Astrocyte (in vitro differentiated cells and primary cell): ENCODE data around the gene RAD17.
A peak's percentile ranks its signal among the peaks of the same experiment; 100 is the strongest.

Source experiments
- EZH2 ChIP-seq: IDR thresholded peaks from 2 replicates; pipeline ENCODE4 v1.6.1; 2012; ENCODE audit warnings: mild to moderate bottlenecking, low read length, inconsistent platforms; ENCODE audit not compliant: insufficient read depth
- TF ChIP-seq, protein P1 (sequence below): IDR thresholded peaks from 2 replicates; pipeline ENCODE4 v1.5.1; 2011; ENCODE audit warnings: low read depth, mild to moderate bottlenecking, inconsistent platforms, low read length, moderate library complexity; ENCODE audit not compliant: insufficient read depth

DNA sequence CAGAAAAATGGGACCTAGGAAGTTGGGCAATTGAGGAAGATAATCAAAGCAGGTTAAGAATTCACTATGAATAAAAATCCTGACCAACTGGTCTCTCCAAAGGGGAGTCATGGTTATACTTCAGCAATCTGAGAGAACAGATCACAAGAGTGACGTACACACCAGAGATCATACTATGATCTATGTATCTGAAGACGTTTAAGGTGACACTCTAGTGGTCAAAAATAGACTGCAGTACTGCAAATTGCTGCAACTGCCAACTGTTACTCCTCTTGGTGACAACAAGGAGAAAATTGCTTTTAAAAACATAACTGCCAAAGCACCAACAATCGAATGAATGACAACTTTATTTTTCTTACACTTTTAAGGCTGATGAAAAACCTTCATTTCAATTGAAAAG is 5.2 kb upstream of the RAD17 start:
- TF ChIP-seq EZH2, result no peak
- TF ChIP-seq, protein P1, sequence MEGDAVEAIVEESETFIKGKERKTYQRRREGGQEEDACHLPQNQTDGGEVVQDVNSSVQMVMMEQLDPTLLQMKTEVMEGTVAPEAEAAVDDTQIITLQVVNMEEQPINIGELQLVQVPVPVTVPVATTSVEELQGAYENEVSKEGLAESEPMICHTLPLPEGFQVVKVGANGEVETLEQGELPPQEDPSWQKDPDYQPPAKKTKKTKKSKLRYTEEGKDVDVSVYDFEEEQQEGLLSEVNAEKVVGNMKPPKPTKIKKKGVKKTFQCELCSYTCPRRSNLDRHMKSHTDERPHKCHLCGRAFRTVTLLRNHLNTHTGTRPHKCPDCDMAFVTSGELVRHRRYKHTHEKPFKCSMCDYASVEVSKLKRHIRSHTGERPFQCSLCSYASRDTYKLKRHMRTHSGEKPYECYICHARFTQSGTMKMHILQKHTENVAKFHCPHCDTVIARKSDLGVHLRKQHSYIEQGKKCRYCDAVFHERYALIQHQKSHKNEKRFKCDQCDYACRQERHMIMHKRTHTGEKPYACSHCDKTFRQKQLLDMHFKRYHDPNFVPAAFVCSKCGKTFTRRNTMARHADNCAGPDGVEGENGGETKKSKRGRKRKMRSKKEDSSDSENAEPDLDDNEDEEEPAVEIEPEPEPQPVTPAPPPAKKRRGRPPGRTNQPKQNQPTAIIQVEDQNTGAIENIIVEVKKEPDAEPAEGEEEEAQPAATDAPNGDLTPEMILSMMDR, result peak; percentile 53
